ENCODE results near the gene CDKN2B-AS1.

The CDKN2B-AS1 gene

DNA sequence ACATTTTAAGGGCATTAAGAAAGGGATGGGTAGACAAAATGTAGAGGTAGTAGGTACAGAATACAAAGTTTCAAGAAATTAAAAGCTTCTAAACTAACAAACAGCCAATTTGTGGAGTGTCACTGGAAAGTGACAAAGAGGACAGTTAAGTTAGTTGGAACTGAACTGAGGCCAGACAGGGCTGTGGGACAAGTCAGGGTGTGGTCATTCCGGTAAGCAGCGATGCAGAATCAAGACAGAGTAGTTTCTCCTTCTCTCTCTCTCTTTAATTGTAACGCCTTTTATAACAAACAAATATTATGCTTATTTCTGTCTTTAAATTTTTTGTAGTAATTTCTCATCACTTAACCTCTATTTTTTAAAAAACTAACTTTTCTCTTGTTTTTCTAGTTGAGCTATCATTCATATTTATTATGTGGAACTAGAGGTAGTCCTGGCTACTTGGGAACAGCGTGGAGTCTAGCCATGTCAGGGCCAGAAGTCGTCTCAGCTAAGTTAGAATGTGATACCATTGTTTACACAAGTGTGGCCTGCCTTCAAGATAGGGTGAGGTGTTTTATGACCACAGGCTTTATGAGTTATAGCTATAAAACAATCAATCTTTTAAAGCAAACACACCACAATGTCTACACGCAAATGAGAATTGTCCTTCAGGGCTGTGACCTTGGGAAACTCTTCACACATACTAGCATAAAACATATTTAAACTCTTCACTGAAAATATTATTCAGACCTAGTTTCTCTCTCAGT is 129.8 kb downstream of the CDKN2B-AS1 start:
- no peak for DNase-seq

DNA sequence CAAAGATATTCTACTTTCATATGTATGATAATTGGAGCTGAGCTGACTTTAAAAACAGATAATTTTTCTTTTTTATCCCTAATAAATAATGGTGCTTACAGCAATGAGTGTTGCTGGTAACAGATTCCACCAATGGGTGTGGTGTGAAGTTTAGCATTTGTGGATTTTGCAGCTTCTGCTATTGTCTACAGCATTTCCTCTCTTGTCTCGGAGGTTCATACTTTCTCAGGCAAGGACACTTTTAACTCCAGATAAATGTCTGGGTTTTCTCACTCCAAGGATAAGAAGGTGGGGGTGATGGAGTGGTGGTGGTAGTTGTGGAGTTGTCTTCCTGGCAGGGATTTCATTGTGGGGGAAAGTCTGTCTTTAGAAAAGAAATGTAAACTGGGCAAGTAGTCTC is 134.5 kb downstream of the CDKN2B-AS1 start:
- DNase-seq: no peak

DNA sequence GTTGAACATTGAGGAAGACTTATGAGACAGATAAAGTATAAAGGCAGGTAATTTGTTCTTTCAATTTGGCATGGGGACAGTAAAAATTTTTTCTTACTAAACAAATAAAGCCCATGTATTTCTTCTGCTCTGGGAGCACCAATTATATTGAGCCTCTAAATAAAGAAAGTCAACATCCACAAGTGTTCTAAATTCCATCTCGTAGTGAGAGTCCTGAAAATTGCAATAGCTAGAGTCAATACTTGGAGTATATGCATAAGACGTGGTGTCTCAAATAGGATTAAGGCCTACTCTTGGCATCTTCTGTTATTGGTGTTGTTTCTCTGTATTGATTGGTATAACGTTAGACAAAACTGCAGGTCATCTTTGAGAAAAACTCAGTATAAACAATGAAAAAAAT is 135.0 kb downstream of the CDKN2B-AS1 start:
- no peak for DNase-seq

DNA sequence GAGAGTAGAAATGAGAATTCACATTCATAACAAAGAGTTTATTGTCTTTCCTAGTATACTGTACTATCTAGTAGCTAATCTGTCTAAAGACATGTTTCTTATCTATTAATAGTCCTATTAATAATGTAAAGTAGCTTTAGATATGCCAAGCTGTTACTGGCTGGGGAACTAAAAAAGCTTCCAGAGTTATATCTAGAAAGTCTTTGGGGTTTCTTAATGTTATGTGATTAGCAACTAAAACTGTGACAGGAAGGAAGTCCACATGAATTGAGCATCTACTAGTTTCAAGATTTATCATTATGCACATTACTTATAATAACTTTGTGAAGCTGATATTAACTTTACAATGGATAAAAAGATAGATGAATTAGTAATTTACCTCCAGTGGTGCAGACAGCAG is 137.2 kb downstream of the CDKN2B-AS1 start:
- no peak for DNase-seq

DNA sequence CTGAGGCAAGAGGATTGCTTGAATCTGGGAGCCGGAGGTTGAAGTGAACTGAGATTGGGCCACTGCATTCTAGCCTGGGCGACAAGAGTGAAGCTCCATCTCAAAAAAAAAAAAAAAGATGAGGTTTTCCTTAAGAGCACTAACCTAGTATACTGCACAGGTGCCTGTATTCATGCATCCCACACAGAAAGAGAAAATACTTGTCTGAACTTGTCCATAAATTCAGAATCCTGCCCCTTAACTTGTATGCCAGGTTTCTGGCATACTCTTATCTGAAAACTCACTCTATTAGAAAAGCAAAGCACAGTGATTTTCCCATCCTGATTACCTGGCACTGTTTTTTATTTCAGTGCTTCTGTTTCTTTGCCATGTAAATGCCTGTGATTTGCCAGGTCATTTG is 139.8 kb downstream of the CDKN2B-AS1 start:
- DNase-seq: no peak

DNA sequence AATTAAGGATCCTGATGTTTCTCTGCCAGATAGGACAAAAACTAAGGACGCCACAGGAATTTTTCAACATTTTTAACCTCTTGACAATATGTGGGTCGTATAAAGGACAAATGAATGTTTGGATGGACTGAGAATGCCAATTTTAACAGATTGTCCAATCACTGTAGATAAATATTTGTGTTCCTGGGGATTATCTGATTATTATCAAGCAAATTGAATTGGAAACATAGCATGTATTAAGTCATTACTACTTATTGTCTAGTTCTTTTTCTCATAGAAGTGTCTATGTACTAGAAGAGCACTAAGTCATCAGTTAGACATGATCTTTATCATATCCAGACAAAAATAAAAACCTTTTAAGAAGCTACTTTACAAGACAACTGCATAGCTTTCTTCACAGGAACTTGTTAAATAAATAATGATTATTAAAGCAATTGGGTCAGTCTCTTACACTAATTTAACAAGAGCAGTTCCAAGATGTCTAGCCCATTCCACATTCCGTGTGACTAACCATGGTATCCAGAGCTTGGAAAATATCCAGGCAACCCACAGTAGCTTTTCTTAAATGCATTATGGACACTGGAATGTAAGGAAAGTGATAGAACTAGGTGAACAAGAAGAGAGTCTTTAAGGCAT is 142.0 kb downstream of the CDKN2B-AS1 start:
- no peak for DNase-seq

DNA sequence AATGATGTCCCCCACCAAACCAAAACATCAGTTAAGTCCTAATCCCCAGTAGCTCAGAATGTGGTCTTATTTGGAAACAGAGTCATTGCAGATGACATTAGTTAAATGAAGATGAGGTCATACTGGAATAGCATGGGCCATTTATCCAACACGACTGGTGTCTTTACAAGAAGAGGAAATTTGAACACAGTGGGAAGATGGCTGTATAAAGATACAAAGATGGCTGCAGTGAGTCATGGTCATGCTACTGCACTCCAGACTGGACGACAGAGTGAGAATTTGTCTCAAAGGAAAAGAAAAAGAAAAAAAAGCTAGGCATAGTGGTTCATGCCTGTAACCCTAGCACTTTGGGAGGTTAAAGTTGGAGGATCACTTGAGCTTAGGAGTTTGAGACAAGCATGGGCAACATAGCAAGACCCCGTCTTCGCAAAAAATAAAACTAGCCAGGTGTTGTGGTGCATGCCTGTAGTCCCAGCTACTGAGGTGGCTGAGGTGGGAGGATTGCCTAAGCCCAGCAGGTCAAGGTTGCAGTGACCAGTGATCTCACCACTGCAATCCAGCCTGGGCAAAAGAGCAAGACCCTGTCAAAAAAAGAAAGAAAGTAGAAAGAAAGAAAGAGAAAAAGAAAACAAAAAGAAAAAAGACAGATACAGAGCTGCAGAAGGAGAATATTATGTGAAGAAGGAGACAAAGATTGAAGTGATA is 144.5 kb downstream of the CDKN2B-AS1 start:
- DNase-seq: no peak

DNA sequence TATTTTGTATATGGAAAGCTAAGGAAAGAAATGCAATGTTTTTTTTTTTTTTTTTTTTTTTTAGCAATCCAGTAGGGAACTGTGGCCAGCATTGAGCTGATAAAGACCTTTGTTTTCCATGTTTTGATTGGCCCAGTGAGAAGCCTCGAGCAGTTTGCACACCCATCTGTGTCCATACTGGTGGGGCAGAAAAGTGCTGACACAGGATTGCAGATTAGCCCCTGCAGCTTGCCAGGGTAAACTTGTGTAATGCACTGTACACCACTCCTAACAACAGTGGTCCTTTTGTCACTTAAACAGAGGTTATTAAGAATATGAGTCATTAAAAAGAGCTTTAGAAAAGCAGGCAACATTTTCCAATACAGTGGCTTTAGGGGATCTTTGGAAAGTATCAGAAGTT is 147.3 kb downstream of the CDKN2B-AS1 start:
- no peak for DNase-seq

DNA sequence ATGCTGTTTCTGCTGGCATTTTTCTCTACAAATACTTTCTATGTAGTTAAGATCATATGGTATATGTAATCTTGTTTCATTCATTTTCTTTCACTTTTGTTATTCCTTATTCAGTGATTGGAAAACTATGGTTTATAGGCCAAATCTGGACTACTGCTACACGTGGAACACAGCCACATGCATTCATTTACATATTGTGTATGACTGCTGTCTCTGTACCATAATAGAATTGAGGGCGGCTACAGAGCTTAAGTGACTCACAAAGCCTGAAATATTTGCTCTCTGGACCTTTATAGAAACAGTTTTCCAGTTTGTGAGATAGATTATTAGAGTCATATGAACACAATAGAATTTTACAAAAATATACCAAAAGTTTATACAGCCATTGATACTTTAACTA is 148.1 kb downstream of the CDKN2B-AS1 start:
- DNase-seq: no peak

DNA sequence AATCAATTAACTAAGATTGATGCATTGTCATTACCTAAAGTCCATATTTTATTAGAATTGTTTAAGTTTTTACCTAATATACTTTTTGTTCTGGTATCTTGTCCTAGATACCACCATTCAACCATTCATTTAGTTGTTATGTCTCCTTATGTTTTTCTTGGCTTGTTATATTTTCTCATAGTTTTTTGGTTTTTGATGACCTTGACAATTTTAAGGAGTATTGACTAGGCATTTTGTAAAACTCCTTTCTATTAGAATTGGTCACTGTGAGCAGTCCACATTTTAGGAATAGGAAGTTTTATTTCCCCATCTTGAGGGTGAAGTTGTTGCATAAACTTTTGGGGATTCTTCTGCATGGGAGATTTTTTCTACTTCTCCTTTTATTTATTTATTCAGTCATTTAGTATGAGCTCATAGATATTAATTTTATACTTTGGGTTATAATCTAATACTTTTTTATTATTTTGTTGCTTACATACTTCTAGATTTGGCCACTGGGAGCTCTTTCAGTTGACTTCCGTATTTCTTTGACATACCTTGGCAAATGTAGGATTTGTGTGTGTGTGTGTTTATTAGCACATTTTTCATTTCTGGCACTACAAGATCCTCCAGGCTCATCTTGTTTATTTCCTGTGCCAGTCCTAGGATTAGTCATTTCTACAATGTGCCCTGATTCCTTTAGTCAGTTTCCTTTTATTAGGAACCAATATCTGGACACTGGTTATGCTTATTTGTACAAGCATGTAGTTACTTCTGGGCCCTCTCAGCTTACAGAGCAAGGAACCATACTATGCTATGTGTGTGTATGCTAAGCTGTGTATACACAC is 149.4 kb downstream of the CDKN2B-AS1 start:
- no peak for DNase-seq

DNA sequence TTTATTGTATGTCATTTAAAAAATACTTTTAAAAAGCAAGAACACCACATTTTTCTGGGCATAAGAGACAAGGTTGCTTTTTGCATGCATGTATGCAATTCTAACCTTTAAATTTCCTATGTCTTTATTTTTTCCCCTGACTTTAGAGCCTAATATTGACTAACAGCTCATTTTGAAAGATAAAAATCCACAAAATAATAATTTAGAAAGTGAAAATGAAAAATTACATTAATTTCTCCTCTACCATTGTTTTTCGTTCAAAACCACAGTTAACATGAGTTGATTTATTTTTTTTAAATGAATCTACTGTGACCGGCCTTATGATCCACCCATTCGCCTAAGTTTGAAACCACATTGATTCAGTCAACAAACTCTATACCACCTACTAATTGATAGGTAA is 152.0 kb downstream of the CDKN2B-AS1 start:
- DNase-seq: no peak

DNA sequence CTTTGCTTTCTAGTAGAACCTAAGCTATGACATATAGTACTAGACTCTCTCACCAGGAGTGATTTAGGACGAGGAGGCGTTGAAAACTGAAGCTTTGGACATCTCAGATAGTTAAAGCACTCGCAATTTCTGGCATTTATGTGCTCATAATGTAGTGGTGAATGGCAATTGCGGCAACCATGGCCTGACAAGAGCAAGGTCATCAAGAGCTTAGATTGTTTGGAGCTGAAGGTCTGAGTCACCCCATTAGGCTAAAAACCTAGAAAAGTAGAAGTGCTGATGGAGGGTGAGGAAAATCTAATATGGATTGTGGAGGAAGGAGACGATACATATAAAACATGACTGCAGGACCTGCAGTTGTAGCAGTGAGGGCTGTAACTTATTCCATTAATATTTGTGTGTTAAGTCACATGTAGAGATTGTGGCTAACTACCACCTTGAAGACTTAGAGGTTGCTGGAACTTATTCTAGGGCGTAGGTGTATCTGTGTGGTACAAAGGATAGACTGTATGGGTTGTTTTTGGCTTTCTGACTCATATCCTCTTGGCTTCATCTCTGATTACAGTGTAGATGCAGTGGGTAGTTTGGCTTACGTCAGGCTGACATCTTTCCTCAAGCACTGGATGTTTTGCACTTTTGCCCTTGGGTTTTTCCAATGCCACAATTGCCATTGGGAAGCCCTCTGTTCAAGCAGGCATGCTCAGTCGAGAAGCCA is 153.4 kb downstream of the CDKN2B-AS1 start:
- DNase-seq: no peak

DNA sequence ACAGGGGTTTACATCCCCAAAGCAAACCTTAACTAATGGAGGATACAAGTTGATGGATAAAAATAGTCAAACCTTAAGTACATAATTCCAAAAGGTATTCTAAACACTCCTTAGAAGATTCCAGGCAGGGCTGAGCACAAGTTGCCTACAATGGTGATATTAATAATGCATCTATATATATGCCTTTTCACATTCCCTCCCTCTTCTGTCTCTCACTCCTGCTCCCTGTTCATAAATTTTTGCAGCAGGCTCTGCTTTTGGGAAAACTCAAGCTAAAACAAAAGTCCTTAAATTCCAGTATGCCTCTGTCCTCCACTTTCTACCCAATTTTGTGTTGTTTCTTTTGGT is 153.9 kb downstream of the CDKN2B-AS1 start:
- no peak for DNase-seq

DNA sequence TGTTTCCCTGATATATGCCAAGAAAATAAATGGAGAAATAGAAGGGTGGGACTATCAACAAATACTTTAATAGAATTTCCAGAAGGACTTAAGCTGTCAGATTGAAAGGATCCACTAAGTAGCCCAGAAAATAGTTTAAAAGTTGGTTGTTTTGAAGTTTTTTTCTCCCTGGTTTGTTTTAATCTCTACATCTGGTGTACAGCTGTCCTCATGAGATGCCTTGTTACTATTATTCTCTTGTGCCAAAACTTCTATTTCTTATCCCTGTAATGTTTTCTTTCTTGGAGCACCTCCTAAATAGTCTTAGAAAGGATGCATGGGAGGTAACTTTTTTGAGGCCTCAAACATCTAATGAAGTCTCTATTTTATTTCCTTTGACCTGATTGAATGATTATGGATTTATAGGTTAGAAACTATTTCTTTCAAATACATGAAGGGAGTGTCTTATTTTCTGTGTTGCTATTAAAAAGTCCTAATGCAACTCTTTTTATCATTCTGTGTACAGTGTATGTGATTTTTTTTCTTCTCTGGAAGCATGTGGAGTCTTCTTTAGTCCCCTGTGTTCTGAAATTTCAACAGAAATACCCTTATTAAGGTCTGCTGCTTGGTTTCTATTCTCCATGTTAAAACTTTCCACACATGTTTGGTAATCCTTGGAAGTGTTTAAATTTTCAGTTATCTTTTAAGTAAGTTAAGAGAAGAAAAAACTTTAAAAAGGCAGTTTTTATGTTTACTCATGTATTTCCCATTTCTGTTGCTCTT is 154.5 kb downstream of the CDKN2B-AS1 start:
- DNase-seq: no peak

DNA sequence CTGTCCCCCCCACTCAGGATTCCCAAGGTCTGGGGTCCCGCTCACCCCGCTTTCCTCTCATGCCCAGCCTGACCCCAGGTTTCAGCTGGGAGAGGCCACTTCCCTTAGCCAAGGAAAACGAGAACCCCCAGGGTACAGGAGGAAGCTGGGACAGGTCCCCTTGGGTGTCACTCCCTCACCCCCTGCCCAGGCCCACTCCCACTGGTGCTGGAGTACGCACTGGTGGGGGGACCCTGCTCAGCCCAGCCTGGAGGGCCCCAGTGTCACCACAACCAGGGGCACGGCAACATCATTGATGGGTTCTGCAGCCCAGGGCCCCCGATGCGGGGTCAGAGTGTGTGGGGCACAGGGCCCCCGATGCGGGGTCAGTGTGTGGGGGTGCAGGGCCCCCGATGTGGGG is 159.5 kb downstream of the CDKN2B-AS1 start:
- DNase-seq: no peak

DNA sequence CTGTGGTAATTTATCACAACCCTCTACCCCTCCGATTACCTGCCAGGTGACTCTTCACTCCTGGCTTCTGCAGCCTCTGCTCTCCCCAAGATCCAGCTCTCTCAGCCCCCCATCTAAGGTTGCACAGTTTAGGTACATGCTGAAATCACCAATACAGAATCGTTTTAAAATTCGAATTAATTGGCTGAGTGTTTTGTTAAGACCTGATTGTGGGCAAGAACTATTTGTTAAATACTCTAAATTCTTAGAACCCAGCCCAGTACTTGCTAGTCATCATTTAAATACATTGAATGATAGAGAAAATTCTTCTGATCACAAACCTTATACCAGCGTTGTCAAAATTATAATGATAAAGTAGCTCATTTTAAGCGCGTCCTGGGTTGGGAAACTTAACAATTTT is 162.0 kb downstream of the CDKN2B-AS1 start:
- no peak for DNase-seq

DNA sequence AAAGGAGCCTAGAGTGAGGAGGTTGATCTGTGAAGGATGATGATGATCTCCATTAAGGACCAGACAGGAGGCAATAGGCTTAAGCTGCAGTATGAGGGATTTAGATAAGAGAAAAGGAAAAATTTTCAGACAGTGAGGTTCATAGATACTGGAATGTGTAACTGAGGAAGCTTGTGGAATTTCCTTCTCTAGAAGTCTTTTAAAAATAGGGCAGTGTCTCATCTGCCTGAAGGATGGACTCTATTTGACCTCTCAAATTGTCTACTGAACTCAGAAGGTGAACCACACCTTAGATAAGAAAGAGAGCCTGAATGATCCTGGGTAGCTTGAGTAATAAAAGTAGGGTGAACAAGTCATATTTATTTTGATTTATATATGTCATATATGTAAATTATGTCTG is 162.7 kb downstream of the CDKN2B-AS1 start:
- DNase-seq: no peak

DNA sequence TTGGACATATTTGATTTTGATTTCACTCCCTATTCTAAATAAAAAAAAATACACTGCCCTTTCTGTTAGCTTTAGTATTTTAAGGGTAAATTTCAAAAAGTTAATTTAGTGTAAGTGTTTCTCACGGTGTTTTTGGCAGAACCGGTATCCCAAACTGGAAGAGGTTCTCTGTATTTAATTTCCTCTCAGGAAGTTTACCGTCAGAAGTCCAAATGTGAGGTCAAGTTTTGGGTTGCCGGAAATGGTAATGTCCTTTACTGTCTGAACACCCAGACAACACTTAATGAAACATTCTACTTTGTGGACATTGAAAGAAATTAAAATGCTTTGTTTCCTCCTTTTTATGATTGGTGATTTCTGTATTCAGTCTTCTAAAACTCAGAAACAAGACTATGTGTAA is 163.2 kb downstream of the CDKN2B-AS1 start:
- DNase-seq: no peak

DNA sequence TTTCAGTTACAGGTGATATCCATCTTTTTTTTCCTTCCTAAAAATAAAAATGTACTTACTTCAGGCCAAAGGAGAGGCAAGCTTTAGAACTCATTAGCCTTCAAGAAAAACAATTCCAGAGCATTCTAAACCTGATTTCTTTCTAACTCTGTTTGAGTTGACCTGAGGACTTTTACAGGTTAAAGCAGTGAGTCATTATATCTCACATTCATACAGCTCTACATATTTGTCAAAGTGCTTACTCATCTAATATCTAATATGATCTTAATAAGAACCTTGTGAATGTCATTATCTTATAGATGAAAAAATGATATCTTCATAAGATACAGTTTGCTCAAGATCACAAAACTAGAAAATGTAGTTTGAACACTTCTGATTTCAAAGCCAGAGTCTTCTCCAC is 163.7 kb downstream of the CDKN2B-AS1 start:
- DNase-seq: no peak

DNA sequence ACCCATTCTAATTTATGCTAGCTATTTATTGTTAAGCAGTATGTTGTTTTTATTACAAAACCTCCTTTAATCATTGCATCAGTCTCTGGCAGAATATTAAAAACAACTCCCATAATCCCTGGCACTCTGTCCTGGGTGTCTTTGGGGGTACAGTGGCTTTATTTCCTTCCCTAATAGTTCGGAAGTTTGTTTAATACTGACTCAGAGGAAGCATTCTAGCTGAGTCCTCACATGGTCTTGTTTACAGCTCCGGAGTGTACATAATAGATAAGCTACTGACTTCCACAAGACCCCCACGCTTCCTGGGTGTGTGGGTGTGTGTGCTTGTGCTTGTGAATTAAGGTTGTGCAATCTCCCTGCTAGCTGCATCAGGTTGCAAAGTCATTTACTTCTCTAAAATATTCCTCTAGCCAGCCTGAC is 164.3 kb downstream of the CDKN2B-AS1 start:
- no peak for DNase-seq

DNA sequence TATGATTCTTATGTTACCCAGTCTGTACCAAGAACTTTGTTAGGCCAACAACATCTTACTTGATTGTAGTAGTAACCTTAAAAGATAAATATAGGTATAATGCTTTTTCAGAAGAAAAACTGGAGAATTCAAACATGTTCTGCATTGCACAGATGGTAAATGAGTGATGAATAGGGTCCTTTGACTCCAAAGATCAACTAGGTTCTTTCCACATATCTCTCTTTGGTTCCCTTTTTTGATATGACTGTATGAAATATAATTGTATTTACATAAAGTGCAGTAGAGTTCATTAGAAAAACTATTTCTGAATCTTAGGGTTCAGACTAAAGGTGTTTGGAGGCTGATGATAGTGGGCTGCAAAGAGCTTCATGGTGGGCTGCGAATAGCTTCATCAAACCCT is 165.0 kb downstream of the CDKN2B-AS1 start:
- DNase-seq: no peak

DNA sequence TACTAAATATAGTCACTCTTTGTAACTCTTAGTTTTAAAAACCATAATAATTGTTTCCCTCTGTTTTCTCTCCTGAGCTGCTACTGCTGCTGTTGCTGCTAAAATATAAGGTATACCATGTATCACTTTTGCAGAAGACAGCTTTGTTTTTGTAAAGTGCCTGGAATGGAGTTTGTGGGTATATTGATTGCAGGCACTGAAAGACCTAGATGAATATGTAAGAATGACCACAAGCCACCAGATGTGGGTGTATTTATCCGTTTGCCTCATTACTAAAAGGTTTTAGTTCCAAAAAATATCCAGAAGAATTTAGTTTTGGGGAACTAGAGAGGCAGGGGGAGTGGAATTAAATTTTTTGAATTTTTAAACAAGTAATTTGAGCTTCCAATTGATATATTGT is 165.6 kb downstream of the CDKN2B-AS1 start:
- DNase-seq: no peak

Measured in left hindlimb (tissue), 1 donor.